ENCODE data around the gene MARCHF9.

DNA sequence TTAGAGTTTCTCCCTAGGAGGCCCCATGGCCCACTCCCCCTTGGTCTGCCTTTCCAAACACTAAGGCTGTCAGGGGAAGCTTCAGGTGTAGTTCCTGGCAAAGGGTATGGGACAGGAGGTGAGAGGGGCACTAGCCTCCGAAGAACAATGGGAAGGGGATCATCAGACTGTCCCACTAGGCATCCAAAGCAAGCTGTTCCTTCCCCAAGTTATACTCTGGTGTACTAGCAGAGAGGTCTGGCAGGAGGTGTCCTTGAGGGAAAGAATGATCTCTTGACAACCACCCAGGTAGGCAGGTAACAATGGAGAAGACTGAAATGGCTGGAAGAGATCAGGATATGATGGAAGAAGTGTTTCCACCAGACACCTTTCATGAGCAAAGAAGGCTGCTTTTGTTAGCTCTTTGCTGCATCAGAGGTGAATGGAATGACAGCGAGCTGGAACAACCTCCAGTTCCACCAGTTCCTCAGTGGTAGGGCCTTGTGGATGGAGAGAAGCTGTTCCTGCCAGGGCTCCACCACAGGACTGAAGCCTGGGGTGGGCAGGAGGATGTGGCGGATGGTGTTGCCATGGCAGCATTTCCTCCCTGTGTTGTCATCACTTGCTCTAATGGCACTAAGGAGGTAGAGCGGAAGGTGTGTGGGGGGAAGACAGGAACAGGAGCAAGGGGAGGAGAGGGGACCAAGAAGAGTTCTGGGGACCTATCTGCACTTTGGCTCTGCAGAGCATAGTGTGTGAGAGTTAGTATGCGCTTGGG, 14.1 kb upstream of the MARCHF9 start:
- TF ChIP-seq CTCF (IDR thresholded peaks at IDR 0.05) (no peak), POLR2A (IDR thresholded peaks at IDR 0.05) (no peak)

Data from right lobe of liver (tissue), 4 donors.